Activated naive CD4-positive, alpha-beta T cell treated with anti-CD3 and anti-CD28 coated beads, Interleukin-2, amount 50 U/mL, for 72 hours (primary cell): ENCODE results near the gene RAB27A. TPM values are rescaled to one million over a fixed set of nuclear protein-coding genes. Genes with fewer than 3 reads are reported as not detected.

ENCODE experiments used
- ATAC-seq, 2 donors: fragments of 150-1000 bp; cut with Tn5 transposase; 2 replicates each; pipeline ENCODE4 v1.10.0; 2021; ENCODE audit warnings: mild to moderate bottlenecking in 2 of 2, moderate library complexity in 2 of 2
- DNase-seq, 2 donors: peaks; one replicate each; pipeline ENCODE4 v3.0.0; 2021 to 2022; ENCODE audit warnings: low spot score in 2 of 2
- H3K27ac Mint-ChIP-seq, 2 donors: one replicate each; pipeline ENCODE4 v1.8.0; 2022; ENCODE audit warnings: mild to moderate bottlenecking in 2 of 2, mixed read lengths in 2 of 2
- H3K36me3 Mint-ChIP-seq, 2 donors: one replicate each; pipeline ENCODE4 v1.8.0; 2022; ENCODE audit warnings: mixed read lengths in 2 of 2
- H3K9me3 Mint-ChIP-seq, 2 donors: one replicate each; pipeline ENCODE4 v1.8.0; 2022; ENCODE audit warnings: mixed read lengths in 2 of 2
- total RNA-seq, 2 donors: library from RNA; stranded (reverse); gene quantifications; one replicate each; pipeline ENCODE4 v1.2.3, GENCODE V29; 2022

RAB27A gene
- total RNA-seq, 2 donors from 2014 or later, result 99.3 to 111 TPM

DNA sequence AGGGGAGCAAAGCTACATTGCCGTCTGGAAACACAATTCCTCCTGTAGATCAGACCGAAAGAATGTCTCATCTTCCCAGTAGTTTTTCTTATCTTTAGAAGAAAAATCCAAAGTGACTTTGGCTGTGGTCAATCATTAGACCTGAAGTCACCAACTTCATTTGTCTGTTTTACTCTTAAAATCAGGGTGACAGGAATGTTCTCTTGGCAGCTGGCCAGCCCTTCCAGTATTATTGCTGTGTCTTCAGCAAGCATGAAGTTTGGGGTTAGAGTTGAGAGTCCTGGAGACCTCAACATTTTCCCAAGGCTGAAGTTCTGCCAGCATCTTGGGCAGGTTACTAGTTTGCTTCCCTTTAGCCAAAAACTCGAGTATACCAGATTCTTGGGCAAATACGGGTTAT is 125.3 kb downstream of the RAB27A start:
- Mint-ChIP-seq H3K36me3 (no peaks in the 10 kb centered on the region), H3K9me3 (no peaks in the 10 kb centered on the region), H3K27ac (no peak overlapping the region)
- no peak for ATAC-seq
- no peak for DNase-seq

Other genes starting within 250 kb of the RAB27A start
- 100 to 1,000 TPM; 133 to 137 TPM for gene RSL24D1, start 92.9 kb downstream of the RAB27A start, total RNA-seq
- gene PIGBOS1, start 29.3 kb upstream of the RAB27A start, total RNA-seq, result 1 to 10 TPM; 4.8 to 9.7 TPM
- 10 to 100 TPM; 21.4 to 24.7 TPM for gene PIGB, start 29.4 kb upstream of the RAB27A start, total RNA-seq
- 10 to 100 TPM in 1 of 2 donors, 1 to 10 TPM in 1; 9.0 to 15.8 TPM for gene CCPG1, start 118.5 kb upstream of the RAB27A start, total RNA-seq
- gene PIERCE2, start 118.7 kb upstream of the RAB27A start, total RNA-seq, result not detected
- under 1 TPM in 1 of 2 donors, not detected in 1; 0.21 TPM for gene DNAAF4, start 218.4 kb upstream of the RAB27A start, total RNA-seq